Sigmoid colon (tissue), 7 donors: ENCODE results near the gene POMT1. TPM values are rescaled to one million over a fixed set of nuclear protein-coding genes. Genes with fewer than 3 reads are reported as not detected.

ENCODE experiments used
- DNase-seq: peaks from one replicate; pipeline ENCODE4 v3.0.0-alpha.2; 2019
- H3K27ac ChIP-seq, 4 donors: fragments of 200-600 bp; sonication (generic); one replicate each; pipeline ENCODE4 v1.5.1; 2016 to 2019; ENCODE audit warnings: mild to moderate bottlenecking in 1 of 4
- H3K27me3 ChIP-seq, 3 donors: fragments of 200-600 bp; sonication (generic); one replicate each; pipeline ENCODE4 v1.5.1; 2019; ENCODE audit warnings: mild to moderate bottlenecking in 1 of 3
- H3K36me3 ChIP-seq, 4 donors: fragments of 200-600 bp; sonication (generic); one replicate each; pipeline ENCODE4 v1.5.1; 2016 to 2019
- H3K4me1 ChIP-seq, 4 donors: fragments of 200-600 bp; sonication (generic); one replicate each; pipeline ENCODE4 v1.5.1; 2017 to 2019
- H3K4me3 ChIP-seq, 4 donors: fragments of 200-600 bp; sonication (generic); one replicate each; pipeline ENCODE4 v1.5.1; 2017 to 2019; ENCODE audit warnings: mild to moderate bottlenecking in 2 of 4, moderate library complexity in 1 of 4
- H3K9me3 ChIP-seq, 4 donors: fragments of 200-600 bp in 3 of 4; sonication (generic) in 3 of 4; one replicate each; pipeline versions ENCODE4 v1.5.1 to v1.6.1; 2013 to 2019
- EP300 ChIP-seq, 4 donors: sonication (generic); formaldehyde crosslinking; IDR thresholded peaks; one replicate each; pipeline ENCODE4 v1.6.1; 2017; ENCODE audit warnings: antibody characterized with exemption in 4 of 4
- POLR2A ChIP-seq, 2 donors: fragments of 450-650 bp; IDR thresholded peaks; one replicate each; pipeline ENCODE4 v1.6.1; 2016; ENCODE audit warnings: antibody characterized with exemption in 2 of 2, mild to moderate bottlenecking in 2 of 2, moderate library complexity in 2 of 2
- POLR2AphosphoS5 ChIP-seq, 4 donors: sonication (generic); formaldehyde crosslinking; IDR thresholded peaks; one replicate each; pipeline ENCODE4 v1.6.1; 2017; ENCODE audit warnings: antibody characterized with exemption in 4 of 4
- WGBS, 2 donors: extraction: QIAGEN DNeasy Blood & Tissue Kit; methylation state at CpG; one replicate each; pipeline ENCODE4 v1.1.7; 2013; 5-methylcytosine and 5-hydroxymethylcytosine counted together
- intact Hi-C: fragments of 100-400 bp; cut with DNase I; formaldehyde crosslinking; loops from one replicate; pipeline ENCODE4 v1.15.1; 2023
- polyA plus RNA-seq, 3 donors: library from polyadenylated mRNA; stranded (reverse); fragments of 200-250 nt; gene quantifications; one replicate each; pipeline ENCODE4 v1.2.3, GENCODE V29; 2013
- total RNA-seq, 4 donors: library from RNA; depleted of rRNA; stranded (reverse); fragments of >200 nt; gene quantifications; one replicate each; pipeline ENCODE4 v1.1.0, GENCODE V29; 2016
- TF ChIP-seq, protein P1 (sequence below), 4 experiments: fragments of 450-650 bp in 3 of 4; fragments of 200-600 bp in 1 of 4; IDR thresholded peaks; one replicate each; pipeline ENCODE4 v1.5.1; 2016 to 2019; ENCODE audit warnings: antibody characterized with exemption in 4 of 4, mild to moderate bottlenecking in 3 of 4, moderate library complexity in 2 of 4
- donor health status: healthy with polysubstance abuse.
- donor health status: Bipolar disorder and iron deficiency.
- donor health status: healthy.

Gene POMT1
- total and polyA plus RNA-seq, 7 donors = 3.6 to 61.2 (median 21.9) TPM

DNA sequence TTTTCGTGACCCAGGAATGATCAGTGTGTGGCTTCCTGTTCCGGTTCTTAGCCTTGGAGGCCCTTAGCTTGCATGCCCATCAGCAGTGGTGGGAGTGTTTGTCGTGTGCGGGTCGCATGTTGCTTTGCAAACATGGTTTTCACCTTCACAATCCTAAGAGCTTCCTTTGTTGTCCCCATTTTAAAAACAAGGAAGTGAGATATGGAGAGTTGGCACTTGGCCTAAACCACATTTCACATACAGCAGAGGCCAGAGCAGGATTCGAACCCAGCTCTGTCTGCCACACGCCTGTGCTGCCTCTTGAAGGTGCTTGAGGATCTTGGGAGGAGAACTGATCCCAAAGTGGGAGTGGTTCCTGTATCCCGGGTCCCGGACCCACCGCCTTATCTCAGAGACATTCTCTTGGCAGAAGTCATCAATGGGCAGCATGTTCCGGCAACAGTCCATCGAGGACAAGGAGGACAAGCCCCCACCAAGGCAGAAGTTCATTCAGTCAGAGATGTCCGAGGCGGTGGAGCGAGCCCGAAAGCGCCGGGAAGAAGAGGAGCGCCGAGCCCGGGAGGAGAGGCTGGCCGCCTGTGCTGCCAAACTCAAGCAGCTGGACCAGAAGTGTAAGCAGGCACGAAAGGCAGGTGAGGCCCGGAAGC is 38.2 kb upstream of the POMT1 start:
- DNase-seq = peak; percentile 59
- Histone ChIP-seq H3K9me3 (no peaks in the 10 kb centered on the region), H3K36me3 (peaks cover 45 to 98% (median 72%) of the 10 kb centered on the region in 4 donors), H3K27ac (no peak overlapping the region), H3K27me3 (no peaks in the 10 kb centered on the region), H3K4me3 (no peak overlapping the region), H3K4me1 (no peaks in the 10 kb centered on the region)
- intact Hi-C loops = no loop called here
- 86 to 89% methylated on average over 24 of the region's 24 CpGs for WGBS, 2 donors
- TF ChIP-seq POLR2AphosphoS5 (IDR thresholded peaks at IDR 0.05) (no peak), EP300 (IDR thresholded peaks at IDR 0.05) (no peak), POLR2A (IDR thresholded peaks at IDR 0.05) (no peak)
- TF ChIP-seq, protein P1, sequence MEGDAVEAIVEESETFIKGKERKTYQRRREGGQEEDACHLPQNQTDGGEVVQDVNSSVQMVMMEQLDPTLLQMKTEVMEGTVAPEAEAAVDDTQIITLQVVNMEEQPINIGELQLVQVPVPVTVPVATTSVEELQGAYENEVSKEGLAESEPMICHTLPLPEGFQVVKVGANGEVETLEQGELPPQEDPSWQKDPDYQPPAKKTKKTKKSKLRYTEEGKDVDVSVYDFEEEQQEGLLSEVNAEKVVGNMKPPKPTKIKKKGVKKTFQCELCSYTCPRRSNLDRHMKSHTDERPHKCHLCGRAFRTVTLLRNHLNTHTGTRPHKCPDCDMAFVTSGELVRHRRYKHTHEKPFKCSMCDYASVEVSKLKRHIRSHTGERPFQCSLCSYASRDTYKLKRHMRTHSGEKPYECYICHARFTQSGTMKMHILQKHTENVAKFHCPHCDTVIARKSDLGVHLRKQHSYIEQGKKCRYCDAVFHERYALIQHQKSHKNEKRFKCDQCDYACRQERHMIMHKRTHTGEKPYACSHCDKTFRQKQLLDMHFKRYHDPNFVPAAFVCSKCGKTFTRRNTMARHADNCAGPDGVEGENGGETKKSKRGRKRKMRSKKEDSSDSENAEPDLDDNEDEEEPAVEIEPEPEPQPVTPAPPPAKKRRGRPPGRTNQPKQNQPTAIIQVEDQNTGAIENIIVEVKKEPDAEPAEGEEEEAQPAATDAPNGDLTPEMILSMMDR (IDR thresholded peaks at IDR 0.05) = no peak

DNA sequence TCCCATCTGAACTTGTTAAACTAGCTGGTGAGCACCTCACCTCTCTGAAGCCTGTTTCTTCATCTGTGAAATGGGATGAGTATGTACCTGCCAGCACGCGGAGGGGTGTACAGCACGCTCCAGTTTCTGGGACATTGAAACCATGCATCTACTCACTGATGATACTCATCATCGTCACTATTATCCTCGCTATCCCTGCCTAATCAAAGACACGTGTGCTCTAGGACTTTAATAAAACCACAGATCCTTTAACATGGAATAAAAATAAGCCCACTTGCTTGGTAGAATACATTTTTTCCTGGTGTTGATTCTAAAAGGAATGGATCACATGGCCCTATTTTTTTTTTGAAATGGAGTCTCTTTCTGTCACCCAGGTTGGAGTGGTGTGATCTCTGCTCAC is 37.3 kb upstream of the POMT1 start:
- TF ChIP-seq POLR2AphosphoS5 (IDR thresholded peaks at IDR 0.05) = no peak
- TF ChIP-seq POLR2A (IDR thresholded peaks at IDR 0.05) = no peak
- no peak for TF ChIP-seq EP300 (IDR thresholded peaks at IDR 0.05)
- TF ChIP-seq, protein P1 (IDR thresholded peaks at IDR 0.05) = no peak
- H3K4me3 ChIP-seq = no peak overlapping the region
- H3K9me3 ChIP-seq = no peaks in the 10 kb centered on the region
- DNase-seq = no peak
- 93 to 95% methylated on average over 6 of the region's 6 CpGs for WGBS, 2 donors
- no peaks in the 10 kb centered on the region for H3K4me1 ChIP-seq
- H3K27me3 ChIP-seq = no peaks in the 10 kb centered on the region
- intact Hi-C loops = no loop called here
- no peak overlapping the region for H3K27ac ChIP-seq
- H3K36me3 ChIP-seq = peaks cover 45 to 98% (median 72%) of the 10 kb centered on the region in 4 donors

DNA sequence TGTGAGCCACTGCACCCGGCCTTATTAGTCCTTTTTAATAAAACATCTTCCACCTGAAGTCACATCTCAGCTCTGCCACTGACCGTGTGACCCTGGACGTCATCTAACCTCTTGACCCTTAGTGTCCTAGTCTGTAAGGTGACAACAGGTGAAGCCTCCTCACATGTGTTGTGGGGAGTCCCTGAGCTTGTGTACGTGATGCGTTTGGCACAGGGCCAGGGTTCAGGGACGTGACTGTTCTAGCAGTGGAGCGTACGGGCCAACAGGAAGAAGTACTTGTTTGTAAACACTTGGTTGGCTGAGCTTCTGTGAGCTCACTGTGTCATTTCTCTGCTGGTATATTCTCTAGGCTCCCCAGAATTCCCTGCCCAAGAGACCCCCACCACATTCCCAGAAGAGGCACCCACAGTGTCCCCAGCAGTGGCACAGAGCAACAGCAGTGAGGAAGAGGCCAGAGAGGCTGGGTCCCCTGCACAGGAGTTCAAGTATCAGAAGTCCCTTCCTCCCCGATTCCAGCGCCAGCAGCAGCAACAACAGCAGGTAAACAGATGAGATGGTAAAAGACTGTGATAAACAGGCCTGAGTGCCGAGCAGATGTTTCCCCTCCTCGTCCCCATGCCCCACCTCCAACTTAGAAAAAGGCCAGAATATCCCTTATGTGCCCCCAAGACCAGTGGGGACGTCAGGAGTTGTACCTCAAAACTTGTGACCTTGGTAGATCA is 35.3 kb upstream of the POMT1 start:
- peak; percentile 66 for DNase-seq
- Histone ChIP-seq H3K36me3 (peaks cover 35 to 98% (median 74%) of the 10 kb centered on the region in 4 donors), H3K9me3 (no peaks in the 10 kb centered on the region), H3K27me3 (no peaks in the 10 kb centered on the region), H3K4me1 (no peaks in the 10 kb centered on the region), H3K27ac (no peak overlapping the region), H3K4me3 (no peak overlapping the region)
- intact Hi-C loops = no loop called here
- peak in 2 of 4 donors; percentile 34 to 35 for TF ChIP-seq POLR2AphosphoS5 (IDR thresholded peaks at IDR 0.05)
- no peak for TF ChIP-seq POLR2A (IDR thresholded peaks at IDR 0.05)
- 78 to 80% methylated on average over 13 of the region's 13 CpGs for WGBS, 2 donors

DNA sequence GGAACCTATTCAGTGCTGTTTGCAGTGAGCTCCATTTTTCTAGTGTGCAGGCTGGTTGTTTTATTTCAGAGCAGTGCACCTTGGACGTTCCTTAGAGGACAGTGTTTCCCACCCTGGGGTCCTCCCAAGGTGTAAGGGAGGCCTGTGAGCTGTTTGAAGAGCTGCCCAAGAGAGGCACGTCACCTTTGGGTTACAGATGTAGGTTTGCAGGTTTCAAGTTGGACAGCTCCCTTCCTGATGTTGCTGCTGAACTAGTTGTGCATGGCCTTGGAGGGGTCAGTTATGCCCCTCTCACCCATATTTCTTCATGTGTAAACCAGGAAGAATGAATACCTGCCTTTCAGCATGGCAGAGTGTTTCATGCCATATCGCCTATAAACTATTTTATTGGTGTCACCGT is 34.7 kb upstream of the POMT1 start:
- Histone ChIP-seq H3K4me1 (no peaks in the 10 kb centered on the region), H3K36me3 (peaks cover 35 to 100% (median 77%) of the 10 kb centered on the region in 4 donors), H3K4me3 (no peak overlapping the region), H3K27me3 (no peaks in the 10 kb centered on the region), H3K9me3 (no peaks in the 10 kb centered on the region), H3K27ac (no peak overlapping the region)
- intact Hi-C loops = no loop called here
- 92 to 95% methylated on average over 4 of the region's 4 CpGs for WGBS, 2 donors
- DNase-seq = peak; percentile 36
- TF ChIP-seq POLR2AphosphoS5 (IDR thresholded peaks at IDR 0.05) (no peak), EP300 (IDR thresholded peaks at IDR 0.05) (no peak), POLR2A (IDR thresholded peaks at IDR 0.05) (no peak)
- TF ChIP-seq, protein P1 (IDR thresholded peaks at IDR 0.05) = no peak

DNA sequence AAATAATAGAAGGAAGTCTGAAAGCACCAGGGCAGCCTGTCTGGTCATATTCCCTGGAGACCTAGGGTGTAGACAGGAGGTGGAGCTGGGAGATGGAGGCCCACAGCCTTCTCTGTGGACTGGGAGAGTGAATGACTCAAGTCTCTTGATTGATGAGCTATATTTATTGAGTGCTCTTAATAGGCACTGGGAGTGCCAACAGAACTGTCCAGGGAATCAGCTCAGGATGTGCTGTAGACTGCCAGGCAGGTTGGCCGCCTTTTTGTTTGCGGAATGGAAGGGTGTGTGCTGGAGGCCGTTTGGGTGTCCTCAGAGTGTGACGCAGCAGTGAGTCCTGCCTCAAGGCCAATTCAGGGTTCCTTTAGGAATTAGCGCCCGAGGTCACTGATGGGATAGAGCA is 33.4 kb upstream of the POMT1 start:
- no peak for TF ChIP-seq POLR2AphosphoS5 (IDR thresholded peaks at IDR 0.05)
- TF ChIP-seq, protein P1 (IDR thresholded peaks at IDR 0.05) = no peak
- TF ChIP-seq POLR2A (IDR thresholded peaks at IDR 0.05) = no peak
- no peak for TF ChIP-seq EP300 (IDR thresholded peaks at IDR 0.05)
- H3K27ac ChIP-seq = no peak overlapping the region
- intact Hi-C loops = no loop called here
- no peaks in the 10 kb centered on the region for H3K4me1 ChIP-seq
- WGBS, 2 donors = 93 to 94% methylated on average over 6 of the region's 6 CpGs
- H3K9me3 ChIP-seq = no peaks in the 10 kb centered on the region
- DNase-seq = no peak
- H3K27me3 ChIP-seq = no peaks in the 10 kb centered on the region
- H3K36me3 ChIP-seq = peaks cover 42 to 100% (median 83%) of the 10 kb centered on the region in 4 donors
- H3K4me3 ChIP-seq = no peak overlapping the region
